RPMI8226 (cell line): ENCODE measurements around the gene ATP5F1D.

Source experiments
- DNase-seq: peaks from one replicate; pipeline ENCODE4 v3.0.0-alpha.2; 2015

The ATP5F1D gene

GRCh38 chr19:1271528-1272422, 30.2 kb downstream of the ATP5F1D start:
- no peak for DNase-seq

DNA sequence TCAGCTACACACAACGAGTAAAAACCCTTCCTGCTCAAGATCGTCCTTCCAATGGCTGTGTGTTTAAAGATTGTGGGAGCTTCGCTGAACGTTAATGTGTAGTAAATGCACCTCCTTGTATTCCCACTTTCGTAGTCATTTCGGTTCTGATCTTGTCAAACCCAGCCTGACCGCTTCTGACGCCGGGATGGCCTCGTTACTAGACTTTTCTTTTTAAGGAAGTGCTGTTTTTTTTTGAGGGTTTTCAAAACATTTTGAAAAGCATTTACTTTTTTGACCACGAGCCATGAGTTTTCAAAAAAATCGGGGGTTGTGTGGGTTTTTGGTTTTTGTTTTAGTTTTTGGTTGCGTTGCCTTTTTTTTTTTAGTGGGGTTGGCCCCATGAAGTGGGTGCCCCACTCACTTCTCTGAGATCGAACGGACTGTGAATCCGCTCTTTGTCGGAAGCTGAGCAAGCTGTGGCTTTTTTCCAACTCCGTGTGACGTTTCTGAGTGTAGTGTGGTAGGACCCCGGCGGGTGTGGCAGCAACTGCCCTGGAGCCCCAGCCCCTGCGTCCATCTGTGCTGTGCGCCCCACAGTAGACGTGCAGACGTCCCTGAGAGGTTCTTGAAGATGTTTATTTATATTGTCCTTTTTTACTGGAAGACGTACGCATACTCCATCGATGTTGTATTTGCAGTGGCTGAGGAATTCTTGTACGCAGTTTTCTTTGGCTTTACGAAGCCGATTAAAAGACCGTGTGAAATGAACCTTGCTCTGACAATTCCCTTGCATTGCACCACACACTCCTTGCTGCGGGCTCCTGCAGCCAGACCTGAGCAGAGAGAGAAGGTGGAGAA, 31.1 kb downstream of the ATP5F1D start:
- no peak for DNase-seq

GRCh38 chr19:1273263-1274041, 31.9 kb downstream of the ATP5F1D start:
- no peak for DNase-seq

DNA sequence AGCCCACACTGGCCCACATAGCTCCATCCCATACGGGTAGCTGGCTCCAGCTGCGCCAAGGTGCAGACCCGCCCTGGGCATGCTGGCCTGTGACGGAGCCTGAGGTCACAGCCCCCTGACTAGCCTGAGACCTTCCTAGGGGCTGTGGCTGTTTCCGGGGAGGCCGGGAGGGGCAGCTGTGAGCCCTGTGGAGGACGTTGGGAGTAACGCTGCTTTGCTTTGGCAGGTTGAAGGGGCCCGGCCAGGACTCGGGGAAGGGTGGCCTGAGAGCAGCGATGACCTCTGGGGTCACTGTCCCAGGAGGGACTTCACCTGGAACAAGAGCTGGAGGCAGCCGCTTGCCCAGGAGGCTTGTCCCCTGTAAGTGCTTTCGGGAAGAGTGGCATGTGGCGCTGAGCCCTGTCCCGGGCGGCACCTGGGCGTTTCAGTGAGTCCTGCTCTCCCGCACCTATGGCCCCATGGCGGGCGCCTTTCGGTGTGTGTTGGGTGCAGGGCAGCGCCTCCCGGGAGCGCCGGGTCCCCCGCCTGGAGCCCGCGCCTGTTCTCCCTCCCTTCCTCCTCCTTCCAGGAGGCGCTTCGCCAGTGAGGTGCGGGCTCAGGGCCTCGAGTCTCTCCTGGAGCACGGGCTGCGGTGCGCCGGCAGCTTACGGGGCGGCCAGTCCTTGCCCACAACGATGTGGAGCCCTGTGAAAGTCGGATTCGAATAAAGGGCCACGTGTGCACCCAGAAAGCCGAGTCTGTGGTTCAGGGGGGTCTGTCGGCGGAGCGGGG, 32.7 kb downstream of the ATP5F1D start:
- no peak for DNase-seq

GRCh38 chr19:1274852-1275259, 33.3 kb downstream of the ATP5F1D start:
- DNase-seq, result no peak

- DNase-seq, result peak; percentile 98
Observed at GRCh38 chr19:1275260-1275975, 33.9 kb downstream of the ATP5F1D start, which contains the start of gene FAM174C. Gene FAM174C, plus strand, starts transcription at chr19:1275530. Its CDS starts 20 bp downstream, at chr19:1275550.

DNA sequence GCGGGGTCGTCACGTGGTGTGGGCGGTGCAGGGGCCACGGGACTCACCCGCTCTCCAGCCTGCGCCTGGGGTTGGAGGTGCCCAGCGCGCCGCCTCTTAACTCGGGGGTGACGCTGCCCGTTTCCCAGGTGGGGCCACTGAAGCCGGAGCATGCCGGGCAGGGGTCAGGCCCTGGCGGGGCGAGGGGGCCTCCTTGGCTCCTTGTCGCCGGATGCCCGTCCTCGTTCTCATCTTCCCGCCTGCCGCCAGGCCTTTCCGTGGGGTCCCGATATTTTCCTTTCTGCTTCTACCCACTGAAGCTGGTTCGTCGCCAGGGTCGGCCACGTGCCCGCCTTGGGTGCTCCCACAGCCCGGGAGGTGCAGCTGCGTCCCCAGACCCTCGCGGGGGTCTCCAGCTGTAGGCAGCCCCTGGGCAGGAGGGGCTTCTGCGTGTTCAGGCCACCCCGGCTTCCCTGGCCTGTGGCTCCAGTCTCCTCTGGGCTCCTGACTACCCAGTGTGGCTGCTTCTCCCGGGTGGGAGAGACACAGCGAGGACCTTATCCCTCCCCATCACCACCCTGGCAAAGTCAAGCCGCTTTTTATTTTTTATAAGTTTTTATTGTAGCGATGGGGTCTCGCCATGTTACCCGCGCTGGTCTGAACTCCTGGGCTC, 34.6 kb downstream of the ATP5F1D start:
- no peak for DNase-seq

DNA sequence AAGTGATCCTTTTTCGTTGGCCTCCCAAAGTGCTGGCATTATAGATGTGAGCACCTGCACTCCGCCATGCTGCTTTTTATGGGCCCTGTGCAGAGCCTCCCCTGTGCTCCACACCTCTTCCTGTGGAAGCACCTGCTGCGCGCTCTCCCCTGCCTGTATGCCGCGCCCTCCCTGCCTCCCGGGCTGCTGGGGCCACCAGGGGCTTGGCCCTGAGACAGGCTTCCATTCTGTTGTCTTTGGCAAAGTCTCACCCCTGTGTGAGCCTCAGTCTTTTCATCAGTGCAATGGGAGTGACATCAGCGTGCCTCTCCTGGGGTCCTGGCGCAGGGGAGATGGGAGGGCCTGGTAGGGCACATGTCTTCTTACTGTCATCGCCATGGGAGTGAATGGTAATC, 35.1 kb downstream of the ATP5F1D start:
- DNase-seq, result peak; percentile 88

DNA sequence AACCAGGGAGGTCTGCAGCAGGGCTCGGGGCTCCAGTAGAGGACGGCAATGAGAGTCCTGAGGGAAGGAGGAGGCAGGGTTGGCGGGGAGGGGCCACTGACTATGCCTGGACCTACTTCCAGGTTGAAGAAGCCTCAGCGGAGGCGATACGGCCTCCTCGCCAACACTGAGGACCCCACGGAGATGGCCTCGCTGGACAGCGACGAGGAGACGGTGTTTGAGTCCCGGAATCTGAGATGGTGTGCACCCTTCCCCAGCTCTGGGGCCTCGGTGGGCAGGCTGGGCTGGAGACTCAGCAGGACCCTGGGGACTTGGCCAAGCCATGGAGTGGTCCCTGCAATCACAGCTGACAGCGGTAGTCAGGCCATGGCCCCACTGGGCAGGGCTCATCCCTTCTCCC, 35.5 kb downstream of the ATP5F1D start:
- DNase-seq, result no peak

- no peak for DNase-seq
Observed at GRCh38 chr19:1278074-1278473, 36.5 kb downstream of the ATP5F1D start.

- no peak for DNase-seq
Observed at GRCh38 chr19:1278713-1279660, 37.4 kb downstream of the ATP5F1D start.

DNA sequence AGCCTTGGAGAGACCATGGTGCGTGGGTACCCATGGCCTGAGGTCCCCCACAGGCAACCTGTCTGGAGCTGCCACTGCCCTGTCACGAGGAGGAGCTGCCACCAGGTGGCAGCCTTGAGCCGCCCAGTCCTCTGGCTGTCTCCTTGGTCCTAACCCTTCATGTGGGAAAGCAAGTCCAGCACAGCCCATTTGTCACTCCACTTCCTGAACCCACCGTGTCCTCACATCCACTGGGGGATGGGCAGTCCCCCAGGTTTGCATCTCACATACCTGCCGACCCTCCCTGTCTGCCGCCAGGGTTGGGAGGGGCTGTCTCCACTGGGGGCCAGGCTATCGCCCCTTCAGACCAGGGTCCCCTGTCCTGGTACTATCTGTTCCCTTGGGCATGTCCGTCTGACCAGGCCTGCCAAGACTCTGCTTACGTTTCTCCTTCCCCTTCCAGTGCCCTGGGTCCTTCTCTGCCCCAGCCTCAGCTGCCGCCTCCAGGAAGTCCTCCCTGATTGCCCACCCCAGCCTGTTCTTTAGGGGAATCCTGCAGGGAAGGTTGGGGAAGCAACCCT, 38.3 kb downstream of the ATP5F1D start:
- peak; percentile 83 for DNase-seq

DNA sequence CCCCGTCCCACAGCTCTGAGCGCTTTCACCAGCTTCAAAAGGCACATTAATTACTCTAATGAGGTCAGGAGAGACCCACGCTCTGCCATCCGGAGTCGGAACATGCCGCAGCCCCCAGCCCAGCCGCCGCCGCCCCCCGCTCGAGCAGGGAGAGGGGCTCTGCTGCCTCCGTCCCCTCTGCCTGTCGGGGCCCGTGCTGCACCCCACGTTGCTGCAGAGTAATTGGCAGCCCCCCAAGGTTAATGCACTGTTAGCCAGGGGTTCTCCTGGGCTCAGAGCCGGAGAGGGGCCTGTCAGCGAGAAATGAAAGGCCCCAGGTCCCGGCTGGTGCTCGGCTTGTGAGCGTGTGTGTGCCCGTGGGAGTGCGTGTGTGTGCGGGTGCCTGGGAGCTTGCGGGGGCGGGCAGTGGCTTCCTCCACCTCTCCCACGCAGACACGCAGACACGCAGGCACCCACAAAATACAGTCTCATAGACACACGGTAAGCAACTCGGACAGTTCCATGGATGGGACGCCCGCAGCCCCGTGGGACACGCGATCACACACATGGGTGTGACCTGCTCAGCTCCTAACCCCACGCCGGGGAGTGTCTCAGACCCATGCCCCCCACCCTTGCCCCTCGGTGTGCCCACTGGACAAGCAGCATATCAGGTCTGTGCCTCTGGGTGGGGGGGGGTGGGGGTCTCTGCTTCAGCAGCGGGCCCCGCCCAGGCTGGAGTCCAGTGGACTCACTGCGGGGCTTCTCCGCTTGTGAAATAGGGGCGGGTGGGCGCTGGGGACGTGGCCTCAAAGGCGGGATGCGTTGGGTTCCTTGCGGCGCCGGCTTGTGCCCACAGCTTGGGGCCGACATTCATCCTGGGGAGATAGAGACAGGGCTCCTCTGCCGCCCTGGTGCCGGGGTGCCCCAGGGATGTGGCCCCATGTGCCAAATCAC, 39.4 kb downstream of the ATP5F1D start:
- DNase-seq, result no peak

GRCh38 chr19:1281569-1282287, 40.2 kb downstream of the ATP5F1D start:
- DNase-seq, result no peak

GRCh38 chr19:1282588-1283206, 41.1 kb downstream of the ATP5F1D start:
- DNase-seq, result no peak

GRCh38 chr19:1283207-1283916, 41.8 kb downstream of the ATP5F1D start:
- no peak for DNase-seq
